ENCODE results near the gene FAM180B.
A peak's percentile ranks its signal among the peaks of the same experiment; 100 is the strongest.
"Not testable (repeated sequence)": the region's sequence is repeated elsewhere in the genome, so short reads cannot be mapped to it uniquely, and the experiment has no call there.

Gene FAM180B

GRCh38 chr11:47586098-47586855 lies at the start of gene FAM180B:
Gene FAM180B (plus strand): TSS chr11:47586678. CDS start chr11:47586769, 91 bp downstream.
- TF ChIP-seq ZNF274 (IDR thresholded peaks at IDR 0.05; ENCODE audit: low read depth, low read length), result no peak
- H3K4me3 ChIP-seq (ENCODE audit: low read length), result no peak within 1 kb of the TSS

- H3K4me3 ChIP-seq (ENCODE audit: low read length), result no peak overlapping the region
- no peak for TF ChIP-seq ZNF274 (IDR thresholded peaks at IDR 0.05; ENCODE audit: low read depth, low read length)
These were observed 49.6 kb upstream of the FAM180B start for GRCh38 chr11:47536915-47537314.

GRCh38 chr11:47538741-47539565 lies 47.5 kb upstream of the FAM180B start:
- H3K4me3 ChIP-seq (ENCODE audit: low read length), result no peak overlapping the region
- no peak for TF ChIP-seq ZNF274 (IDR thresholded peaks at IDR 0.05; ENCODE audit: low read depth, low read length)

- no peak for TF ChIP-seq ZNF274 (IDR thresholded peaks at IDR 0.05; ENCODE audit: low read depth, low read length)
- H3K4me3 ChIP-seq (ENCODE audit: low read length), result no peak overlapping the region
These were observed 46.8 kb upstream of the FAM180B start for GRCh38 chr11:47539681-47540039.

GRCh38 chr11:47541070-47541469 lies 45.4 kb upstream of the FAM180B start:
- no peak overlapping the region for H3K4me3 ChIP-seq (ENCODE audit: low read length)

GRCh38 chr11:47545298-47545697 lies 41.2 kb upstream of the FAM180B start:
- no peak for TF ChIP-seq ZNF274 (IDR thresholded peaks at IDR 0.05; ENCODE audit: low read depth, low read length)
- no peak overlapping the region for H3K4me3 ChIP-seq (ENCODE audit: low read length)

More at GRCh38 chr11:47541070-47541469, 45.4 kb upstream of the FAM180B start:
- no peak for TF ChIP-seq ZNF274 (IDR thresholded peaks at IDR 0.05; ENCODE audit: low read depth, low read length)

- not testable (repeated sequence) for H3K4me3 ChIP-seq (ENCODE audit: low read length)
These were observed 40.2 kb upstream of the FAM180B start for GRCh38 chr11:47546274-47546673.

GRCh38 chr11:47550288-47551047 lies 36.0 kb upstream of the FAM180B start:
- H3K4me3 ChIP-seq (ENCODE audit: low read length), result no peak overlapping the region

GRCh38 chr11:47551086-47551485 lies 35.4 kb upstream of the FAM180B start:
- peak overlapping the region; percentile 78 for H3K4me3 ChIP-seq (ENCODE audit: low read length)
- no peak for TF ChIP-seq ZNF274 (IDR thresholded peaks at IDR 0.05; ENCODE audit: low read depth, low read length)

More at GRCh38 chr11:47550288-47551047, 36.0 kb upstream of the FAM180B start:
- no peak for TF ChIP-seq ZNF274 (IDR thresholded peaks at IDR 0.05; ENCODE audit: low read depth, low read length)

GRCh38 chr11:47552056-47552565 lies 34.4 kb upstream of the FAM180B start:
- TF ChIP-seq ZNF274 (IDR thresholded peaks at IDR 0.05; ENCODE audit: low read depth, low read length), result no peak
- peak overlapping the region; percentile 78 for H3K4me3 ChIP-seq (ENCODE audit: low read length)

- H3K4me3 ChIP-seq (ENCODE audit: low read length), result peak within 1 kb of the TSS; percentile 78
- no peak for TF ChIP-seq ZNF274 (IDR thresholded peaks at IDR 0.05; ENCODE audit: low read depth, low read length)
These were observed 33.7 kb upstream of the FAM180B start, which contains the start of gene CELF1 for GRCh38 chr11:47552566-47553405. Gene CELF1 (minus strand): TSS chr11:47553132. CDS start chr11:47499523, 53,609 bp downstream.

- no peak for TF ChIP-seq ZNF274 (IDR thresholded peaks at IDR 0.05; ENCODE audit: low read depth, low read length)
- peak overlapping the region; percentile 61; the same call in 1 of the 2 replicates for H3K4me3 ChIP-seq (ENCODE audit: low read length)
These were observed 33.1 kb upstream of the FAM180B start for GRCh38 chr11:47553406-47553743.

GRCh38 chr11:47557004-47557403 lies 29.5 kb upstream of the FAM180B start:
- not testable (repeated sequence) for H3K4me3 ChIP-seq (ENCODE audit: low read length)
